ENCODE measurements around the gene MSL3B.

The MSL3B gene

DNA sequence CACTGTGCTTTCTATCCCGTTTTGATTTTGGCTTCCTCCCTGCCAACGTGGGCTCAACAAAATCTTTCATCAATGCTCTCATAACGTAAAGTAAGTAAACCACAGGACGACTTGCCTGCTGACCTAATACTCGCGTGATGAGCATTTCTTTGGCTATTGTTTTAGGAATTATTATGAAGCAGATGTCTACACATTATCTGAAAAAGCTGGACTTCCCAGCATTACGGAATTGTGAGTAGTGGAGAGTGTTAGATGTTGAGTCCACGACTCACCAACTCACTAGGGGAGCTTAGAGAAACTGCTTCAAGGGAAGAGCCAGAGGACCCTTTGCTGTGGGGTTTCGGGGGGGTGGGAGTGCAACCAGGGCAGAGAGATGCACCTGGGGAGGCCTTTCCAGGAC, 35.8 kb downstream of the MSL3B start:
- DNase-seq = no peak

DNA sequence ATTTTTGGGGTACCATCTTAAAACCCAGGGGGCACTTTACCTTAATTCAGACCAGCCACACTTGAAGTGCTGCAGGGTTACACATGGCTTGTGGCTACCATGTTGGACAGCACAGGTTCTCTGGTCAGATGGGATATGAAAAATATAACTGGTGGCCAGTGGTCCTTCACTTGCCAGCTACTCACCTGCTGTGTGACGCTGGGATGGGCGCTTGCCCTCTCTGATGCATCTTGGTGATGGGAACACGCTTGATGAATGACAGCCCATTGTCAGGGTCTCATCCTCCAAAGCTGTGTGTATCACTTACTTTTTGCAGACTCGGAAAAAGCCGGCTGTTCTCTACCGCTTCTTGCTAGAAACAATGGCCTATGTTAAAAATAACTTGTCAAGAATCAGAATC, 36.3 kb downstream of the MSL3B start:
- no peak for DNase-seq

GRCh38 chr2:233831011-233831721, 37.0 kb downstream of the MSL3B start:
- no peak for DNase-seq

GRCh38 chr2:233830111-233830802, 37.9 kb downstream of the MSL3B start:
- DNase-seq = no peak

- no peak for DNase-seq
Measured at GRCh38 chr2:233829193-233830110, 38.7 kb downstream of the MSL3B start.

DNA sequence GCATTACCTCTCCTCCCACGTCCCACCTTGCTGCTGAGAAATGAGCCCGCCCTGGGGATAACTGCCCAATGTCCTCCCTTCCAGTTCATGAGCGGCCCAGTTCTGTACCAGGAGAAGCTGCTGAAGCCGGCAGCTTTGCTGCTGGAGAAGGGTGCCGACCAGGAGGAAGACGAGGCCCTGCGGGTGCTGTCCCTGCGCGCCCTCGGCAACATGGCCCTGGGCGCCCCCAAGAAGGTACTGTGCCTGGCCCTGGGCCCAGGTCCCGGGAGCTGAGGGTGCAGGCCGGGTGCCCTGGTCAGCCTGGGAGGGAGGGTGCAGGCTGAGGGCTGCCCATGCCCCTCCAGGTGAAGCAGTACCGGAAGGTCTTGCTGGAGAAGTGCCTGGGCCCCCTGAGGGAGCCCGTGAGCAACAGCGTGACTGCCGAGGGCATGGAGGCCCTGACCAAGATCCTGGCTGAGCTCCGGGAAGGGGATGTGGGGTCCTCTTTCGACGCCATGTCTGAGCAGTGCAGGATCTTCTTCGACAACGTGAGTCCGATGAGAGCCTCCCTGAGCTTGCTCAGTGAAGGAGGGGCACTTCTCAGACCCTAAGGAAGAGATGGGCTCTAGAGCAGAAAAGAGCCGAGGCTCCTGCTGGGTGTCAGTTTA, 39.5 kb downstream of the MSL3B start:
- no peak for DNase-seq

DNA sequence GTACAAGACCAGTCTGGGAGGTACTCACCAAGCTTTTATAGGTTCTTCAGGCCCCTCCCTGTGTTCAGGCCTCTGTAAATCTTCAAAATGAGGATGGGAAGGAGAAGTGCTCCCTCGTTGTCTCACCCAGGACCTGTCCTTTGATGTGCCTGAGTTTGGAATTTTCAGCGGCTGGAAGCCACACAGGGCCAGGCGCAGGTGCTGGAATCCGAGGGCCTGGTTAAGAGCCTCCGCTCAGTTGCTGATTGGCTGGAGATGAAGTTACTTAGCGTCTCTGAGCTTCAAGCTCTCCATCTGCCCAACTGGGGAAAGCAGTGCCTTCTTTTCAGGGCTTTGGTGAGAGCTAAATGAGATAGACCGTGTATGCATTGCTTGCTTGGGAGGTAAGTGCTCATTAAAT, 43.8 kb downstream of the MSL3B start:
- no peak for DNase-seq

DNA sequence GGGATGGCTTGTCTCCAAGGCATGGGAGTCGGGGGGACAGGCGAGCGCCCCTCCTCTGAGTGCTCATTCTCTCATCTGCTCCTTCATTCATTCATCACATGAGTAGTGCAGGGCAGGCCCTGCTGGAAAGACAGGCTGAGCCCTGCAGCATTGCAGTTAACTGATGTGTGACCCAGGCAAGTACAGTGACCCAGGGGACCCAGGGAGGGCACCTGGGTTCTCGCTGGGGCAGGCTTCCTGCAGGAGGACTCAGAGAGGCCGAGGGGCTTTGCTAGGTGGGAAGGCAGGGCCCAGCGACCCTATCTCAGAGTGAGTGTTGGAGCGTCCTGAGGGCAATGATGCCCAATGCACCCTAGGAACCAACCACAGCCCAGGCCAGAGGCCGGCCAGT, 44.5 kb downstream of the MSL3B start:
- DNase-seq = no peak

DNA sequence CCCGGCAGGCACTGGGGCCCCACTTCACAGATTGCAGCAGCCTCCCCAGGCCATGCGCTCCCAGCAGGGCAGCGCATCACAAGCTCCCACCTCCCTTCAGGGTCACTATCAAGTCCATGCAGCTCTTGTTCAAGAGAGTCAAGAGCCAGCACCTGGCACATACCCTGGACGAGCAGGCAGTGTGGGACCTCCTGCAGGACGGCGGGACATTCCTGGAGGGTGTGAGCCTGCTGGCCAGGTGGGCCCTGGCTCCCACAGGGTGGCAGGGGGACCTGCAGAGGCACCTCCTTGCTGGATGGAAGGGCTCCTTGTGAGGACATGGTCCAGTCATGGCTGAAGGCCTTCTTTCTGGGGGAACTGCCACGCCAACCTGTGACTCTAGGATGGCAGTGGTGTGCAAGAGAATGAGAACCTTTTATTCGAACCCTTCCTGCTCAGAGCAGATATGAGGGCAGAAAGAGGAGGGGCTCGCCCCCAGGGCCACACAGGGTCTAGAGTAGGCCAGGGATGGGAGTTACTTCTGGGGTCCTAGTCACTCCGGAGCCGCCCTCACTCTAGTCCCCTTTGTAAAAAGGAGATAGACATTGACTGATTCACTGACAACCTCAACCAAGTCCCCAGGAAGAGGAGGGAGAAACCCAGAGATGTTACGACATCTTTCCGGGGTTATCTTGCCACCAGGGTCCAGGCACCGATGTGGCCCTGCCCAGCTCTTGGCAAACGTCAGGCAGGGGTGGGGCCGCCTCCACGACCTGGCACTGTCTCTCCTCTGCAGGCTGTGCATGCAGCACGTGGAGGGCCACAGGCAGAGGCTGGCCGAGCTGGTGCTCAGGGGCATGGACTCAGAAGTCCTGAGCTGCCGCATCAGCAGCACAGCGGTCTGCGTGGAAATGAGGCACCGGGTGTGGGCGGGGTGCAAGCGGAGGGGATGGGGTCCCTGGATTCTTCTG, 45.1 kb downstream of the MSL3B start:
- no peak for DNase-seq

GRCh38 chr2:233822101-233822771, 46.0 kb downstream of the MSL3B start:
- no peak for DNase-seq

DNA sequence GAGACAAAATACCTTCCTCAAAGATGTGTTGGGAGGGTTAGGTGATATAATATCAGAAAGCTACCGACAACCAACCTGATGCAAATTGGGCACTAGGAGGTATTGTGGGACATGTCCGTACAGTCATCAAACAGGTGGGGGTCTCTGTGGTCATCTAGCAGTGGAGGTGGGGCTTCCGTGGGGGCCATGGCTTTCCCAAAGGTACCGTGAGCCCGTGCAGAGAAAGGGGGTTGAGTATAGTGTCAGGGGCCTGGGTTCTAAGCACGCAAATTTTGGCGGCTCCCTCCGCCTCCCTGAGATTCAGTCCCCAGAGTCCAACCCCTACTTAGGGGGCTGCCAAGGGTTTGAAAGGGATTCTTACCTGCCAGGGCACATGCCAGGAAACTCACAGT, 46.5 kb downstream of the MSL3B start:
- no peak for DNase-seq

DNA sequence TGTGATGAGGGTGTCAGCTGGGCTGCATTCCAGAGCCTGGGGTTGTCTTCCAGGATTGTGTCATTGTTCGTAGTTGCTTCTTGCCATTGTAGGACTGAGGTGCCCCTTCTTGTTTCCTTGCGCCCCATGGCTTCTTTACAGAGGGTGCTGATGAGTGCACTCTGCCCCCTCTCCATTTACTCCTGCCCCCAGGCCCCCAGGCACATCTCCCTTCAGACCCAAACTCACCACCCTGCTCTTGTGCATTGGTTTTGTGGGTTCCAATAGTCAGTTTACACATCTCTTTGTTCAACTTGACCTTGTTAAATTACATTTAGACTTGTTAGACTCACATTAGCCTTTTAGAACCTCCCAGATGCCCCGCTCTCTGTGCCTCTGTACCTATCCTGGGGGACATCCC, 47.0 kb downstream of the MSL3B start:
- DNase-seq = no peak

- no peak for DNase-seq
Measured at GRCh38 chr2:233820774-233821105, 47.4 kb downstream of the MSL3B start.

DNA sequence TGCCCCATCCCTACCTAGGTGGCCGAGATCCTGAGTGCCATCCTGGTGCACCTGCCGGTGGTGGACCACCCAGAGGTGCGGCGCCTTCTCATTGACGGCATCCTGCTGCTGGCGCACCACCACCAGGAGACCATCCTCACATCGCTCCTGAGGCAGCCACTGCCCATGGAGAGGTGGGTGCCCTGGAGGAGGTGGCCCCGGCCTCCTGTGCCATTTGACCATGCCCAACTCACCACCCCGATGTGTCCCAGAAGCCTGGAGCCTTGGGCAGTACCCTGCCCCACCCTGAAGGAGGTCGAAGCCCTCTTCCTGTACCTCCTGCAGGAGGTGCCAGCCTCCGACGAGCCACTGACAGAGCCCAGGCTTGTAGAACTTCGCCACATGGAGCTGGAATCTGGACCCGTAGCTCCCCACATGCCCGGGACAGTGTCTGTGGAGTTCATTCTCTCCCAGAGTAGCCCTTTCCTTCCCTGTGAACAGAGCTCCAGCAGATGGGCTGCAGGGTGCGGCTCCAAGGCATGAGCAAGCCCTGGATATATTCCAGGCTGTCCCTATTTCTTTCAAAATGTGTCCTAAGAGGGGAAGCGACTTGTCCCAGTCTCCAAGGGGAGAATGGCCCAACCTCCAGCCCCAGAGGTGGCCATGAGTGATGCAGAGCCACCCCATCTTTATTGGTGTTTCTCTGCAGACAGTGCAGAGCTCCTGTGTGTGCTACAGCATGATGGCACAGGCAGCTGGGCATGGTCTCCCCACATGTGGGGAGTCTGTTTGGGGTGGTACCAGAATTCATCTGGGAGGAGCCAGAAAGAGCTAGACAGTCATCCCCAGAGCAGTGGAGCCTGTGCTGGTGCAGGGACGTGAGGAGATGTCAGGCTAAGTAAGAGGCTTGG, 48.1 kb downstream of the MSL3B start:
- no peak for DNase-seq

DNA sequence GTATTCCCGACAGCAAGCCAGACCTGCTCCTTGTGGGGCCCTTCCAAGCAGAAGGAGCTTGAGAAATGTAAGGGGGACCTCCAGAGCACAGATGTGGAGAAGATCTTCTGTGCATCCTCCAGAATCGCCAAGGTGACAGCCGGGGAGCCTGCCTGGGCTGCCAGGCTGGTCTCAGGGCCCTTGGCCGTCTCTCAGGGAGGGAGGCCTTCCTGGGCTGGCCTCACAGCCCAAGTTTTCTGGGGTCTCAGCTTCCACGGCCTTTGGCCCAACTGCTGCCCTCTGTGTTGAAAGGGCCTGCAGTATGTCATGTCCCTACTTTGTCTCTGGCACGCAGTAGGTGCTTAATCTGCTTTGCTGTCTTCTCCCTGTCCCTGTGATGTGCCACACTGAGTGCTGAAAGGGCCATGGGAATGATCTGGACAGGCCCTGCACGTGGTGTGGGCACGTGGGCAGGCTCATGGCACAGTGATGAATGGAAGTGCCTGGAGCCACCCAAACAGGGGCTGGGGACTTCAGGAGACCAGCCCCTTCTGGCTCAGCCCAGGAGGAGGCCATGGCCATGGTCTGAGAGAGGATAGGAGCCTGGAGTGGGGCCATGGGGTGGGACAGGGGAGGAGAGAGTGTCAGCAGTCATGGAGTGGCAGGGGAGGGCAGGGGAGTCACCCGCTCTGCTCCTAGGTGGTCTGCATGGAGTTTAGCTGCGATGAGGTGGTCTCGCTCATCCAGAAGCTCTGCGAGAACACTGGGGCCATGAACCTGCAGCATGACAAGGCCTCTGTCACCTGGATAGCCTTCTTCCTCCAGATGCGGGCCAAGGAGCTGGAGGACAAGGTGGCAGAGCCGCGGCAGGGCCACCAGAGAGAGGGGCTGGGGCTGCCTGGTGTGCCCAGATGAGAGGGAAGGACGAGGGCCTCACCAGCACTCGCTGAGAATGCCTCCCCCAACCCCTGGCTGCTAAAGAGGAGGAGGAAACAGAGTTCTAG, 49.3 kb downstream of the MSL3B start:
- no peak for DNase-seq

DNA sequence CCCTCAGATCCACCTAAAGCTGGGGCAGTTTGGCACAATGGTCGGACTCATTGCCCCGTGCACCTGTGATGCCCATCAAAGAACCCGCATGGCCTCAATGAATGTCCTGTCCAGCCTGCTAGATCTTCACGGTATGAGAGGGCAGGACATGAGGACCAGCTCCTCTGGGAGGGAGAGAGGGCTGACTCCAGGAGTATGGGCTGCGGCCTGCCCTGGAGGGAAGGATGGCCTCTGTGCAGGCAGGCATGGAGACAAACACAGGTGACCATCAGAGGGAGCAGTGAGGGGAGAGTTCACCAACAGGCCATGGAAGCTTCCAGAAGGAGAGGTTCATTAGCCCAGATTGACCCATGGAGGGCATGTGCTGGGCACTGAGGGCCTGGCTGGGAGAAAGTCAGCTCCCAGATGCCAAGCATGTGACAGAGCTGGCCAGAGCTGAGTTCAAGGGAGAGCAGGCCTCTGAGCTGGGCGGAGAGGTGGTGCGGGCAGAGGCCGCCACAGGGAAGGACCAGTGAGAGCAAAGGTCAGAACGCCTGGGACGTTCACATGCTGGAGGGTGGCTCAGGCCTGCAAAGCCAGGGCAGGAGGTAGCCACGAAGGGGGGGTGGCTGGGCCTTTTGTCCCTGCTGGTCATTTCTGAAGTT, 50.1 kb downstream of the MSL3B start:
- DNase-seq = no peak

GRCh38 chr2:233817361-233817911, 50.8 kb downstream of the MSL3B start:
- DNase-seq = no peak

DNA sequence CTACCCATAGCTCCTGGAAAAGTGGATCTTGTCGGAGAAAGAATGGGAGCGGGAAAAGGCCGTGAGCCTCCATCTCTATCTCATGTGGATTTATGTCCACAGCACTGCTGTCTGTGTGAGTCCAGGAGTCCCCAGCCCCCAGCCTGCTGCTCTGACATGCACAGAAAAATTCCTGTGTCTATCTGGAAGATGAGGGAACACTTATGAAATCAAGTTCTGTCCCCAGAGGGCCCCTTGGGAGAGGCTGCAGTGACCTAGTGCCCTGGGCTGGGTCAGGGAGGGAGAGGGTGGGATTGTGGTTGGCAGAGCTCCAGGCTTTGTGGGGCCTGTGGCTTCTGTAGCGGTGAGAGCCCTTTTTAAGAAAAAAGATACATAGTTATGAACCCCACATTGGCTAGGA, 51.4 kb downstream of the MSL3B start:
- no peak for DNase-seq

Data from stimulated activated CD4-positive, alpha-beta T cell treated with anti-CD3 and anti-CD28 coated beads, Interleukin-4, amount 100 ng/mL, for 4 hours (primary cell).